IMR-90 (cell line): ENCODE measurements around the gene COMMD1. TPM values are rescaled to one million over a fixed set of nuclear protein-coding genes. Genes with fewer than 3 reads are reported as not detected.

Experiments used
- ATAC-seq: fragments of 200-7000 bp; cut with Tn5 transposase; 2 replicates; pipeline ENCODE4 v1.9.1; 2020; ENCODE audit warnings: low read depth, mild to moderate bottlenecking, moderate library complexity
- BruUV-seq: library from RNA; stranded (reverse); fragments of 400-500 nt; replicated peaks from 2 replicates; lab custom pipeline; 2021; lab: Mats Ljungman, UMichigan
- CTCF ChIA-PET: fragments of 300-600 bp; formaldehyde crosslinking; extraction: SDS; loops from one replicate; lab custom pipeline; 2021; ENCODE audit warnings: antibody characterized with exemption; lab: Yijun Ruan, JAX
- POLR2A ChIA-PET: fragments of 300-600 bp; sonication (Branson Sonifier 250); formaldehyde crosslinking; loops from one replicate; lab custom pipeline; 2022; ENCODE audit warnings: antibody characterized with exemption; ENCODE audit not compliant: unreplicated experiment; lab: Charles Lee
- DNase-seq: peaks from one replicate; pipeline ENCODE4 v3.0.0; 2013
- H2AFZ ChIP-seq: replicated peaks from 2 replicates; pipeline ENCODE3; 2013; ENCODE audit warnings: low read length, mild to moderate bottlenecking; ENCODE audit not compliant: poor library complexity
- H2AK5ac ChIP-seq: 2 replicates; pipeline ENCODE4 v1.6.1; 2013; ENCODE audit warnings: low read depth, low read length, inconsistent platforms
- H2AK9ac ChIP-seq: replicated peaks from 2 replicates; pipeline ENCODE3; 2013; ENCODE audit warnings: mild to moderate bottlenecking, low read depth, low read length, moderate library complexity; ENCODE audit not compliant: poor library complexity
- H2BK120ac ChIP-seq: 2 replicates; pipeline ENCODE4 v1.6.1; 2013; ENCODE audit warnings: low read depth, low read length, inconsistent platforms
- H2BK15ac ChIP-seq: 3 replicates; pipeline ENCODE4 v1.6.1; 2013; ENCODE audit warnings: low read depth, low read length, inconsistent platforms
- H2BK20ac ChIP-seq: 2 replicates; pipeline ENCODE4 v1.6.1; 2013; ENCODE audit warnings: low read depth, mild to moderate bottlenecking, inconsistent platforms, low read length, moderate library complexity
- H2BK5ac ChIP-seq: 2 replicates; pipeline ENCODE4 v1.6.1; 2013; ENCODE audit warnings: mild to moderate bottlenecking, low read depth, low read length, inconsistent platforms; ENCODE audit not compliant: poor library complexity, severe bottlenecking
- H3K14ac ChIP-seq: replicated peaks from 2 replicates; pipeline ENCODE4 v1.6.1; 2013; ENCODE audit warnings: low read depth, low read length, inconsistent platforms
- H3K18ac ChIP-seq: 2 replicates; pipeline ENCODE4 v1.6.1; 2013; ENCODE audit warnings: low read depth, low read length, control low read depth
- H3K23ac ChIP-seq: 2 replicates; pipeline ENCODE4 v1.6.1; 2013; ENCODE audit warnings: low read depth, low read length, inconsistent platforms
- H3K27ac ChIP-seq: 2 replicates; pipeline ENCODE4 v1.5.1; 2013; ENCODE audit warnings: mild to moderate bottlenecking, control low read depth, low read length; ENCODE audit not compliant: insufficient read depth
- H3K27me3 ChIP-seq: 2 replicates; pipeline ENCODE4 v1.6.1; 2013; ENCODE audit warnings: low read length; ENCODE audit not compliant: control insufficient read depth, insufficient read depth
- H3K36me3 ChIP-seq: 2 replicates; pipeline ENCODE4 v1.6.1; 2013; ENCODE audit warnings: low read length, mixed read lengths; ENCODE audit not compliant: control insufficient read depth, insufficient read depth
- H3K4ac ChIP-seq: 2 replicates; pipeline ENCODE4 v1.6.1; 2013; ENCODE audit warnings: low read depth, low read length, inconsistent platforms
- H3K4me1 ChIP-seq: 2 replicates; pipeline ENCODE4 v1.6.1; 2013; ENCODE audit warnings: low read length, mixed read lengths; ENCODE audit not compliant: control insufficient read depth, insufficient read depth
- H3K4me2 ChIP-seq: 2 replicates; pipeline ENCODE4 v1.6.1; 2013; ENCODE audit warnings: low read depth, mild to moderate bottlenecking, control low read depth, low read length, moderate library complexity
- H3K4me3 ChIP-seq: 2 replicates; pipeline ENCODE4 v1.5.1; 2013; ENCODE audit warnings: low read depth, mild to moderate bottlenecking, control low read depth, low read length, moderate library complexity; ENCODE audit not compliant: insufficient read depth
- H3K56ac ChIP-seq: 2 replicates; pipeline ENCODE4 v1.6.1; 2013; ENCODE audit warnings: low read length, inconsistent platforms; ENCODE audit not compliant: insufficient read depth; ENCODE audit errors: extremely low read depth
- H3K79me1 ChIP-seq, 2 experiments: 2 replicates each; pipeline ENCODE4 v1.6.1; 2013; ENCODE audit warnings: low read length in 2 of 2, inconsistent platforms in 1 of 2, low read depth in 1 of 2
- H3K9ac ChIP-seq: 2 replicates; pipeline ENCODE4 v1.6.1; 2013; ENCODE audit warnings: low read depth, low read length, control low read depth
- H3K9me1 ChIP-seq: 2 replicates; pipeline ENCODE4 v1.6.1; 2013; ENCODE audit warnings: low read length, inconsistent platforms; ENCODE audit not compliant: insufficient read depth
- H3K9me3 ChIP-seq: 2 replicates; pipeline ENCODE4 v1.6.1; 2013; ENCODE audit warnings: low read length; ENCODE audit not compliant: control insufficient read depth, insufficient read depth
- H4K20me1 ChIP-seq: 2 replicates; pipeline ENCODE4 v1.6.1; 2013; ENCODE audit warnings: low read length, inconsistent platforms; ENCODE audit not compliant: insufficient read depth
- H4K5ac ChIP-seq: 2 replicates; pipeline ENCODE4 v1.6.1; 2013; ENCODE audit warnings: mild to moderate bottlenecking, low read depth, low read length, control low read depth
- H4K8ac ChIP-seq, 2 experiments: 2 replicates each; pipeline ENCODE4 v1.6.1; 2013; ENCODE audit warnings: low read depth in 2 of 2, low read length in 2 of 2, control low read depth in 1 of 2, inconsistent platforms in 1 of 2
- H4K91ac ChIP-seq: 2 replicates; pipeline ENCODE4 v1.6.1; 2013; ENCODE audit warnings: low read depth, low read length, inconsistent platforms; ENCODE audit not compliant: insufficient read depth
- BHLHE40 ChIP-seq: fragments of 150-350 bp; IDR thresholded peaks from 2 replicates; pipeline ENCODE4 v1.6.1; 2016; ENCODE audit warnings: mild to moderate bottlenecking, low read depth, low read length
- CEBPB ChIP-seq: IDR thresholded peaks from 2 replicates; pipeline ENCODE4 v1.6.1; 2012; ENCODE audit warnings: low read depth, low read length, improper control_type of control experiment
- CHD1 ChIP-seq: IDR thresholded peaks from 2 replicates; pipeline ENCODE4 v1.6.1; 2012; ENCODE audit warnings: low read depth, low read length, improper control_type of control experiment
- CTCF ChIP-seq: conservative IDR thresholded peaks from 2 replicates; pipeline ENCODE4 v1.5.1; 2012; ENCODE audit warnings: mild to moderate bottlenecking, low read depth, low read length, improper control_type of control experiment
- FOS ChIP-seq: fragments of 150-350 bp; IDR thresholded peaks from 2 replicates; pipeline ENCODE4 v1.6.1; 2016; ENCODE audit warnings: low read depth, low read length
- MAFK ChIP-seq: IDR thresholded peaks from 2 replicates; pipeline ENCODE4 v1.6.1; 2012; ENCODE audit warnings: low read depth, low read length, improper control_type of control experiment
- MAZ ChIP-seq: IDR thresholded peaks from 2 replicates; pipeline ENCODE4 v1.6.1; 2012; ENCODE audit warnings: low read depth, mild to moderate bottlenecking, low read length, improper control_type of control experiment, moderate library complexity, borderline replicate concordance
- MXI1 ChIP-seq: IDR thresholded peaks from 2 replicates; pipeline ENCODE4 v1.6.1; 2012; ENCODE audit warnings: low read depth, mild to moderate bottlenecking, low read length, moderate library complexity, borderline replicate concordance
- NFE2L2 ChIP-seq: fragments of 150-350 bp; IDR thresholded peaks from 2 replicates; pipeline ENCODE4 v1.6.1; 2016; ENCODE audit warnings: low read depth, mild to moderate bottlenecking, low read length
- POLR2A ChIP-seq: IDR thresholded peaks from 2 replicates; pipeline ENCODE4 v1.6.1; 2012; ENCODE audit warnings: mild to moderate bottlenecking, low read depth, low read length
- RCOR1 ChIP-seq: IDR thresholded peaks from 2 replicates; pipeline ENCODE4 v1.6.1; 2012; ENCODE audit warnings: mild to moderate bottlenecking, low read length, improper control_type of control experiment; ENCODE audit not compliant: insufficient replicate concordance
- RFX5 ChIP-seq: IDR thresholded peaks from 2 replicates; pipeline ENCODE4 v1.8.0; 2012; ENCODE audit warnings: low read depth, mild to moderate bottlenecking, low read length, moderate library complexity
- SMC3 ChIP-seq: fragments of 150-350 bp; IDR thresholded peaks from 2 replicates; pipeline ENCODE4 v1.6.1; 2016; ENCODE audit warnings: low read depth, mild to moderate bottlenecking, antibody characterized with exemption, low read length, moderate library complexity
- WGBS, 2 experiments: methylation state at CpG; one replicate each; pipeline versions ENCODE4 v1.1.5 to v1.1.7; 2013; ENCODE audit warnings: missing lambda C conversion rate in 2 of 2; ENCODE audit not compliant: insufficient read length in 1 of 2; ENCODE audit errors: extremely low coverage in 2 of 2; 5-methylcytosine and 5-hydroxymethylcytosine counted together
- dilution Hi-C: fragments of 300-500 bp; cut with HindIII; formaldehyde crosslinking; loops from one replicate; pipeline ENCODE4 v1.14.3; 2018; ENCODE audit warnings: low sequenced_read_pairs; ENCODE audit not compliant: unreplicated experiment
- in situ Hi-C: fragments of 300-500 bp; cut with MboI; formaldehyde crosslinking; loops from 3 replicates; pipeline ENCODE4 v1.14.3; 2019; ENCODE audit warnings: low sequenced_read_pairs, inconsistent platforms, mixed read lengths
- intact Hi-C: fragments of 100-400 bp; cut with micrococcal nuclease; formaldehyde crosslinking; loops from 2 replicates; pipeline ENCODE4 v1.10.0; 2022
- polyA plus RNA-seq, 3 experiments: library from polyadenylated mRNA; depleted of rRNA; stranded (reverse); fragments of >200 nt; gene quantifications; 2 replicates each; pipeline ENCODE4 v1.2.3, GENCODE V29; 2012; ENCODE audit warnings: low replicate concordance in 1 of 3
- total RNA-seq: library from RNA; depleted of rRNA; stranded (reverse); fragments of >200 nt; gene quantifications from 2 replicates; pipeline ENCODE4 v1.2.3, GENCODE V29; 2012
- TF ChIP-seq, protein P1 (sequence below): fragments of 150-350 bp; IDR thresholded peaks from 2 replicates; pipeline ENCODE4 v1.6.1; 2016; ENCODE audit warnings: low read depth, mild to moderate bottlenecking, low read length, moderate library complexity, borderline replicate concordance
- TF ChIP-seq, protein P2 (sequence below): fragments of 150-350 bp; IDR thresholded peaks from 2 replicates; pipeline ENCODE4 v1.6.1; 2017; ENCODE audit warnings: mild to moderate bottlenecking, antibody characterized with exemption, low read length, low read depth

COMMD1 gene
- total and polyA plus RNA-seq, 2 of the 4 experiments (the other 2 are of a cell fraction), result 42.8 to 60.4 TPM

- no peak overlapping the region for H2BK5ac ChIP-seq
- H3K18ac ChIP-seq, result no peak overlapping the region
- no TSS peak for BruUV-seq
- ChIA-PET POLR2A (no interaction called here), CTCF (no interaction called here)
- H2AK5ac ChIP-seq, result no peak overlapping the region
- H2AK9ac ChIP-seq, result no peak overlapping the region
- no peak overlapping the region for H2BK15ac ChIP-seq
- TF ChIP-seq MAZ (no peak), RFX5 (no peak), NFE2L2 (no peak), RCOR1 (no peak), POLR2A (no peak), FOS (no peak), CEBPB (no peak), CHD1 (no peak), MXI1 (no peak), BHLHE40 (no peak), CTCF (no peak), MAFK (no peak), SMC3 (no peak)
- TF ChIP-seq, protein P1, sequence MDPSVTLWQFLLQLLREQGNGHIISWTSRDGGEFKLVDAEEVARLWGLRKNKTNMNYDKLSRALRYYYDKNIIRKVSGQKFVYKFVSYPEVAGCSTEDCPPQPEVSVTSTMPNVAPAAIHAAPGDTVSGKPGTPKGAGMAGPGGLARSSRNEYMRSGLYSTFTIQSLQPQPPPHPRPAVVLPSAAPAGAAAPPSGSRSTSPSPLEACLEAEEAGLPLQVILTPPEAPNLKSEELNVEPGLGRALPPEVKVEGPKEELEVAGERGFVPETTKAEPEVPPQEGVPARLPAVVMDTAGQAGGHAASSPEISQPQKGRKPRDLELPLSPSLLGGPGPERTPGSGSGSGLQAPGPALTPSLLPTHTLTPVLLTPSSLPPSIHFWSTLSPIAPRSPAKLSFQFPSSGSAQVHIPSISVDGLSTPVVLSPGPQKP, result no peak
- TF ChIP-seq, protein P2, sequence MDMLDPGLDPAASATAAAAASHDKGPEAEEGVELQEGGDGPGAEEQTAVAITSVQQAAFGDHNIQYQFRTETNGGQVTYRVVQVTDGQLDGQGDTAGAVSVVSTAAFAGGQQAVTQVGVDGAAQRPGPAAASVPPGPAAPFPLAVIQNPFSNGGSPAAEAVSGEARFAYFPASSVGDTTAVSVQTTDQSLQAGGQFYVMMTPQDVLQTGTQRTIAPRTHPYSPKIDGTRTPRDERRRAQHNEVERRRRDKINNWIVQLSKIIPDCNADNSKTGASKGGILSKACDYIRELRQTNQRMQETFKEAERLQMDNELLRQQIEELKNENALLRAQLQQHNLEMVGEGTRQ, result no peak
- H2AFZ ChIP-seq, result no peak overlapping the region
- H3K56ac ChIP-seq, result no peak overlapping the region
- no peak overlapping the region for H2BK20ac ChIP-seq
- in situ Hi-C loops, result no loop called here
- H4K5ac ChIP-seq, result no peak overlapping the region
- no peak overlapping the region for H2BK120ac ChIP-seq
- ATAC-seq (no peak), DNase-seq (no peak)
- H3K27me3 ChIP-seq, result no peaks in the 10 kb centered on the region
- no peaks in the 10 kb centered on the region; a peak in 1 of 4 replicates for H3K79me1 ChIP-seq
- no peak overlapping the region for H3K14ac ChIP-seq
- dilution Hi-C loops, result no loop called here
- no peak overlapping the region for H3K4ac ChIP-seq
- H3K27ac ChIP-seq, result no peak overlapping the region
- H3K9me3 ChIP-seq, result no peaks in the 10 kb centered on the region
- WGBS, 2 experiments, result no CpG with 5 or more reads among the region's 2 CpGs
- H3K9ac ChIP-seq, result no peak overlapping the region
- H3K4me1 ChIP-seq, result no peaks in the 10 kb centered on the region
- no peak overlapping the region for H3K23ac ChIP-seq
- H4K91ac ChIP-seq, result no peak overlapping the region
- no peak overlapping the region for H3K4me3 ChIP-seq
- no peaks in the 10 kb centered on the region for H3K9me1 ChIP-seq
- no peak overlapping the region for H3K4me2 ChIP-seq
- intact Hi-C loops, result no loop called here
- no peaks in the 10 kb centered on the region for H3K36me3 ChIP-seq
- no peak overlapping the region for H4K8ac ChIP-seq
- H4K20me1 ChIP-seq, result no peaks in the 10 kb centered on the region
These were observed 235.8 kb downstream of the COMMD1 start for GRCh38 chr2:62141142-62141740.
